Keratinocyte (primary cell): ENCODE results near the gene SPHK1.

Source experiments
- EZH2 ChIP-seq: IDR thresholded peaks from one replicate; pipeline ENCODE4 v1.6.1; 2012; ENCODE audit warnings: inconsistent platforms, mild to moderate bottlenecking, low read length, moderate library complexity
- TF ChIP-seq, protein P1 (sequence below), 3 experiments: IDR thresholded peaks in 1 of 3; conservative IDR thresholded peaks in 1 of 3; optimal IDR thresholded peaks in 1 of 3; 2 replicates in 2 of 3; 3 replicates in 1 of 3; pipeline versions ENCODE3 to v1.5.1; 2011; ENCODE audit warnings: low read length in 3 of 3, mild to moderate bottlenecking in 3 of 3, moderate library complexity in 2 of 3, control low read depth in 1 of 3, inconsistent platforms in 1 of 3; ENCODE audit not compliant: insufficient read depth in 2 of 3; ENCODE audit errors: extremely low read depth in 1 of 3

DNA sequence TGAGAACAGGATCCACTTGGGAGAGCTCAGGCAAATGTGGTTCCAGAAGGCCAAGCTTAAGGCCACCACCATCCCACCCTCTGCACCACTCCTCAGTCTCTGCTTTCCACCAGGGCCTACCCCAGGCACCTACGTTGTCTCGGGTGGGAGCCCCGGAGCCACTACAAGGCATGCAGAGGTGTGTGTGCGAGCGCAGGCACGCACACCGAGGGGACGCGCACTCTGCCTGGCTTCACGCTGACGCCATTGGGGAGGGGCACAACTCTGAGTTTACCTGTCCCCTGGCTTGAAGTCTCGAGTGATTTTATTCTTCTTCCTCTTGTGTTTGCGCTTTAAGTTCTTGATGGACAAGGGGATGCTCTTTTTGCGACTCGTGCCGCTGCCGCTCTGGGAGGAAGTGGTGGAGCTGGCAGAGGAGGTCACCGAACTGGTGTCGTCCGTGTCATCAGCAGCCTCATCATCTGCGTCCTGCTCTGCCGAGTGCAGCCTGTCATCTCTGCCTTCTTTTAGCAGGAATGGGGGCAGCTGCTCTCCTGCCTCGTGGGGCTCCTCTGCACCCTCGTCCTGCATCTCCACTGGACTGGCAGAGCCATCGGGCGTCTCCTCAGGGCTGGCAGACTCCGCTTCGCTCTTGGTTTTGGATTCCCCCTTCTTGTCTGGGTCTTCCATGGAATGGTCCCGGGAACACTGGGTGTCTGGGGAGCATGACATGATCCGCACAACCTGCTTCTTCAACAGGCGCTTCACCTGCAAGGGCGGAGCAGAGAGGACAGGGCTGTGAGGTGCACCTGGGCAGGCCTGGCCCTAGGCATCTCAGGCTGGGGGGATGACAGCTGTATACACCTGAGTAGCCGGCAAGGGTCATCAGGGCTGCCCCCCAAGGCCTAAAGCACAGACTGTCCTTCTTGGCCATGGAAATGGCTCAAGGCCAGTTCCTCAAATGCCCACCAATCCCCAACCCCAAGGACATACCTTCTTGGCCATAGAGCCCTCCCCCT lies 15.1 kb downstream of the SPHK1 start:
- TF ChIP-seq, protein P1, sequence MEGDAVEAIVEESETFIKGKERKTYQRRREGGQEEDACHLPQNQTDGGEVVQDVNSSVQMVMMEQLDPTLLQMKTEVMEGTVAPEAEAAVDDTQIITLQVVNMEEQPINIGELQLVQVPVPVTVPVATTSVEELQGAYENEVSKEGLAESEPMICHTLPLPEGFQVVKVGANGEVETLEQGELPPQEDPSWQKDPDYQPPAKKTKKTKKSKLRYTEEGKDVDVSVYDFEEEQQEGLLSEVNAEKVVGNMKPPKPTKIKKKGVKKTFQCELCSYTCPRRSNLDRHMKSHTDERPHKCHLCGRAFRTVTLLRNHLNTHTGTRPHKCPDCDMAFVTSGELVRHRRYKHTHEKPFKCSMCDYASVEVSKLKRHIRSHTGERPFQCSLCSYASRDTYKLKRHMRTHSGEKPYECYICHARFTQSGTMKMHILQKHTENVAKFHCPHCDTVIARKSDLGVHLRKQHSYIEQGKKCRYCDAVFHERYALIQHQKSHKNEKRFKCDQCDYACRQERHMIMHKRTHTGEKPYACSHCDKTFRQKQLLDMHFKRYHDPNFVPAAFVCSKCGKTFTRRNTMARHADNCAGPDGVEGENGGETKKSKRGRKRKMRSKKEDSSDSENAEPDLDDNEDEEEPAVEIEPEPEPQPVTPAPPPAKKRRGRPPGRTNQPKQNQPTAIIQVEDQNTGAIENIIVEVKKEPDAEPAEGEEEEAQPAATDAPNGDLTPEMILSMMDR (optimal IDR thresholded peaks at IDR 0.05 in 1 of 3, IDR thresholded peaks at IDR 0.05 in 1 of 3, conservative IDR thresholded peaks at IDR 0.05 in 1 of 3; ENCODE audit: extremely low read depth in 1 of 3, insufficient read depth in 2 of 3, low read length in 3 of 3) = no peak
- TF ChIP-seq EZH2 = no peak
